ENCODE measurements around the gene BCL2L11.
"Not testable (repeated sequence)": the region's sequence is repeated elsewhere in the genome, so short reads cannot be mapped to it uniquely, and the experiment has no call there.

The BCL2L11 gene, protein sequence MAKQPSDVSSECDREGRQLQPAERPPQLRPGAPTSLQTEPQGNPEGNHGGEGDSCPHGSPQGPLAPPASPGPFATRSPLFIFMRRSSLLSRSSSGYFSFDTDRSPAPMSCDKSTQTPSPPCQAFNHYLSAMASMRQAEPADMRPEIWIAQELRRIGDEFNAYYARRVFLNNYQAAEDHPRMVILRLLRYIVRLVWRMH

DNA sequence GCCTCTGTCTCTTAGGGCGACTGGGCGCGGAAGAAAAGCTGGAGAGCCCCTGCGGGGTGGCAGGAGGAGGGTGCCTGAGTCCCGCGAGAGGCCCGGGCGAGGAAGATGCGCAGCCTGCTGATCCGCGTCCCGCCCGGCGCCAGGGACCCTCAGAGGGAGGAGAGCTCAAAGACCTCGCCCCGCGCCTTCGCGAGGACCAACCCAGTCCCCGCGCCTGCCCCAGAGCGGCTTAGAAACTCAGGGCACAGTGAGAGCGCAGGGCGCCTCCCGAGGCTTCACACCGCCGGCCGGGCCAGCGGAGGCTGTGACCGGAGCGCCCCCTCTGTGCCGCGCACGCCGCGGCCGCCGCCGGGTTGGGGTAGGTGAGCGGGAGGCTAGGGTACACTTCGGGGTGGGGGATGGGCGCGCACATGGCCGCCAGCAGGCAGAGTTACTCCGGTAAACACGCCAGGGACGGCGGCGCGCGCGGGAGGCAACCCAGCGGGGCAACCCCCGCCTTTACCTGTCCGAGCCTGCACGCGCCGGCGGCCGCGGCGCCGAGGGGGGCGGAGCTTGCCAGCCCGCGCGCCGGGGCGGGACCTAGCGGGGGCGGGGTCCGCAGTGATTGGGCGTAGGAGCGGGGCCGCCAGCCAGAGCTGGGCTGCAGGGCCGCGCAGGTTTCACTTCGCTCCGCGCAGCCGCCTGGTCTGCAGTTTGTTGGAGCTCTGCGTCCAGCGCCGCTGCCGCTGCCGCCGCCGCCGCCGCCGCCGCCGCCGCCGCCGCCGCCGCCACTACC, at the start of gene BCL2L11:
Gene BCL2L11, plus strand, starts transcription at position 662 of the 775 bp plus-strand sequence. CDS start 2,832 bp downstream, outside the sequence.
- DNase-seq: peak; percentile 95

DNA sequence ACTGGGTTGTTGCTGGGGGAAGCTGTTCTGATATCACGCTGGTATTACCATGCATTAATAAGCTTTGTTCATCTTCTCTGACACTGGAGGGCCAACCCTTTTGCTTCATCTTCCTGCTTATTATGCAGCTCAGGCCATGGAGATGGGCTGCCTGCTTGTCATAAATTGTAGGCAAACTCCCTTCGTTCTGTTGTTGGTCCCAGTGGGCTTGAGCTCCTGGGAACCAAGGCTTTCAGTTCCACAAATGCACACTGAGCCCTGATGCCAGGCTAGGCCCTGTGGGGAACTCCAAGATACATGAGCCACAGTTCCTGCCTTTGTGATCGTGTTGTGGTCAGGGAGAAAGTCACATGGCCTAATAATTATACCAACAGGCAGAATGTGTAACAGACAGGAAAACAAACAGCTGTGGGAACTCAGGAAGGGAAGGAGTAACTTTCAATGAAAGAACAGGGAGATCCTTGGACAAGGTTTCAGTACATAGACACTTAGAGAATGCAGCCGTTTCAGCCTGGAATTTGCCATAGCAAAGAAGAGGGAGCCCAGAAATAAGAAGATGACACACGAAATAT, 49.0 kb upstream of the BCL2L11 start:
- DNase-seq: peak; percentile 5

DNA sequence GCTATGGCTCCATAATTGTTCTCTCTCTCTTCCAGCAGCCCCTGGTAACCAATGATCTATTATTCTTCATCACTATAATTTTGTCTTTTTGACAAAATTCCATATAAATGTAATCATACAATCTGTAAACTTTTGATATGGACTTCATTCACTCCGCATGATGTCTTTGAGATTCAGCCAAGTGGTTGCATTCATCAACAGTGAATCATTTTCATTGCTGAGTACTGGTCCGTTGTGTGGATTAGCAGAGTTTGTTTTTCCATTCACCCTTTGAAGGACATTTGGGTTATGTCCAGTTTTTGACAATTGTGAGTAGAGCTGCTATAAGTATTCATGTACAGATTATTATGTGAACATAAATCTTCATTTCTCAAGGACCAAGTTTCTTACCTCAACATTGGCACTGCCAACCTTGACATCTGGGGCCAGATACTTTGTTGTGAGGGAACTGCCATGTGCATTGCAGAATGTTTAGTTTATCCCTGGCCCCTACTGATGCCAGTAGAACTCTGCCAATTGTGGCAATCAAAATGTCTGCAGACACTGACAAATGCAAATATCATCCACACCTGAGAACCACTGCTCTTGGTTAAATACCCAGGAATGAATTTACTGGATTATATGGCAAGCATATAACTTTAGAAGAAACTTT, 48.4 kb upstream of the BCL2L11 start:
- DNase-seq: no peak

DNA sequence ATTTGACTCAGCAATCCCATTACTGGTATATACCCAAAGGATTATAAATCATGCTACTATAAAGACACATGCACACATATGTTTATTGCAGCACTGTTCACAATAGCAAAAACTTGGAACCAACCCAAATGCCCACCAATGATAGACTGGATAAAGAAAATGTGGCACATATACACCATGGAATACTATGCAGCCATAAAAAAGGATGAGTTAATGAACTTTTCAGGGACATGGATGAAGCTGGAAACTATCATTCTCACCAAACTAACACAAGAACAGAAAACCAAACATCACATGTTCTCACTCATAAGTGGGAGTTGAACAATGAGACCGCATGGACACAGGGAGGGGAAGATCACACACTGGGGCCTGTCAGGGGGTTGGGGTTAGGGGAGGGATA, 38.1 kb upstream of the BCL2L11 start:
- not testable (repeated sequence) for DNase-seq

DNA sequence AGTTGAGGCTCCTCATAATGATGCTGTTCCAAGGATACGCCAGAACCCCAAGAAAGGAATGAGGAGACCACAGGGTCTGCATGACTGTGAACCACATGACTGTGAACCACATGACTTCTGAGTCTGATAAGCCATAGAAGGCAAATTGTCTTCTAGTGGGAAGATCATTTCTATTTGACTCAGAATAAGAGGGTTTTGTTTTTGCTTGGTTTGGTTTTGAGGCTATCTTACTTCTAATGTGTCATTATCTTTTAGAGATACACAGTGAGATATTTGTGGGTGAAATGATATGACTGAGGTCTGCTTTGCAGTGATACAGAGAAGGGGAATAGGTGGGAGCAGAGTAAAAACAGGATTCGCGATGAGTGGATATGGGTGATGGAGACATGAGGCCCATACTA, 28.9 kb upstream of the BCL2L11 start:
- DNase-seq: no peak

DNA sequence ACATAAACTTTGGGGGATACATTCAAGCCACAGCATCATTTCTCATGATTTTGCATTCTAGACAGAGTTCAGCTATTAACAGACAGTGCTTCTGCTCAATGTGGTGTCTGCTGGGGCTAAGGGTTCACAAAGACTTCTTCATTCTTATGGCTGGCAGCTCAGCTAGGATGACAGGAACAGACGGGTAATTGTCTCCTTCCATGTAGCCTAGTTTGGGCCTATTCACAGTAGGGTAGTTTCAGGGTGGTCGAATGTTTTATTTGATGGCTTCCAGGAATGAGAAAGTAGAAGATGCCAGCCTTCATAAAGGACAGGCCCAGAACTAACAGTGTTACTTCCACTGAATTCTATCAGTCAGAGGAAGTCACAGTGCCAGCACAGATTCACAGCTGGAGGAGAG, 26.0 kb upstream of the BCL2L11 start:
- DNase-seq: no peak

DNA sequence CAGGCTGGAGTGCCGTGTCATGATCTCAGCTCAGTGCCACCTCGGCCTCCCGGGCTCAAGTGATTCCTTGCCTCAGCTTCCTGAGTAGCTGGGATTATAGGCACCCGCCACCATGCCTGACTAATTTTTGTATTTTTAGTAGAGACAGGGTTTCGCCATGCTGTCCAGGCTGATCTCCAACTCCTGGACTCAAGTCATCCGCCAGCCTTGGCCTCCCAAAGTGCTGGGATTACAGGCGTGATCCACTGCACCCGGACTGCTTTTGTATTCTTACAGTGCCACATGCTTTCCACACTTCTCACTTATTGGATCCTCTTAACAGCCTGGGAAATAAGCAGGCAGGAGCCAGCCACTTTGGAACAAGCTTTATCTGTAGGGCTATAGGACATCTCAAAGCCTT, 25.3 kb upstream of the BCL2L11 start:
- no peak for DNase-seq

DNA sequence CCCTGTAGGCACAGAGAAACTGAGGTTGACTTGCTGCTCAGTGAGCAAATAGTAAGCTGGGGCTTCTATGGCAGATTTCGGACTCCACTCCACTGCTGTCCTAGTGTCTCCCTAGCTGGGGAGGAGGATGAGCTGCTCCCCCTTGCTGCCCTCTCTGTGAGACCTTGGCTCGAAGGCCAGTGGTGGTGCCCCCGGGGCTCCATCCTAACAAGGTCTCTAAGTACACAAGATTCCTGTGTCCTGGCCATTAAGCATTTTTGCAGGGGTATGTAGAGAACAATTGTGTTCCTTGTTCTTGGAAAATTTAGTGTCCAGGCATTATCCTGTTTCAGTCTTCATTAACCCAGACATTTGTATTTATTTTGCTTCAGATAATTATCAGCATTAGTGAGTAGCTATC, 21.3 kb upstream of the BCL2L11 start:
- no peak for DNase-seq

DNA sequence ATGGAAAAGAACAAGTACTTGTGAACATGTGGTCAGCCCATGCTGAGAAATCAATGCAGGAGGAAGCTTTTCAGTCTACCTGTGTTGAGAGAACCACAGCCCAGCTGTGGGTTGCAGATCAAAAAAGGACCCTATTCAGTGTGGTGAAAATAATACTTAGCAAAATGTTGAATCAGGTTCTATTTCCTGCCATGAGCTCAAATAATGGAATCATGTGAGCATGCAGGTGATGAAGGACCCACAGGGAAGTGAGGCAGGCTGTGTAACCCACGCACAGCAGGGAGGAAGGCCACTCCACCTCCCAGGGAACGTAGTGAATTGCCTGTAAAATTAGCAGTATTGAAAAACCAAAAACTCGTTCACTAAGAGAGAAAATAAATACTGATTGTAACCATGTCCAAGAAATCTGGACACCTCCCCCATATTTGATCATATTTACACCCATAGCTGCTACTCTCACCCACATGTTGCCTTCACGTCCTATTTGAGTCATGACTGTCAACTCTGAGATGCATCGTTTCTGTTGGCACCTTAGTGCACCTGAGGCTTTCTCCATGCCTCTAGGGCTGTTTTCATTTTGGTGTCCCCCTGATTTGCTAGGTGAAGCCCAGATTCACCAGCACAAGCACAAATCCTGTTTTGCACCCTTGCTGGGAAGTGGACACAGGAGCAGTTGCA, 20.5 kb upstream of the BCL2L11 start:
- peak; percentile 59 for DNase-seq

DNA sequence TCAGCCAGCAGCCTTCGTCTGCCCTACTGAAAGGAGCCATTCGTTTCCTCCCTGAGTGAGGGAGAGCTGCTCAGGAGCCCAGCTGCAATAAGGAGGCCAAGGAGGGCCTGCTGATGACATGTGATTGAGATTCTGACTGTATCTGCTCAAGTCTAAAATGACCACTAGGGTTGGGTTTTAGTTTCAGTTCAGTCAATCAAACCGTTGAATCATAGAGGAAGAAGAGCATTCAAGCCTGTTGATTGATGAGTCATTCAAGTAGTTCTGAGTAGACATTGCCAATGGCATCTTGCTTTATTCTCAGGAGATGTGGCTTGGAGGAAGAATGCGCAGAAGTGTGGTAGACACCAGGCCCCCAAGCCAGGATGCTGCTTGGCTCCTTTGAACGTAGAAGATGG, 19.9 kb upstream of the BCL2L11 start:
- DNase-seq: no peak

DNA sequence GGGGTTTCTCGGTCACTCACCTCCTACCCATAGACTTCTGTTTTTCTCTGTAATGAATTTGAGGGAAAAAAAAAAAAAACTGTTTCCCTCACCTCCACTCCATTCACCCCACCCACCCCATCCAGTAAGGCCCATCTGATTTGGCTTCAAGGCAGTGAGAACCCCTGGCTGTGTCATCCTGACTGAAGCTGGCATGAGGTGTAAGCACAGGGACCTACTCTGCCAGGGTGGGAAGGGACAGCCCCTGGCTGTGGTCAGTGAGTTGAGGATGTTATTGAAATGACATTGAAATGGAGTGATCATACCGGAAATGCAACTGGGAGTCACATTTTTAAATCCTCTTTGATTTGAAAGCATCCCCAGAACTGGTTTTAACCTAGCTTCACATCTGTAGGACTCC, 19.1 kb upstream of the BCL2L11 start:
- no peak for DNase-seq

DNA sequence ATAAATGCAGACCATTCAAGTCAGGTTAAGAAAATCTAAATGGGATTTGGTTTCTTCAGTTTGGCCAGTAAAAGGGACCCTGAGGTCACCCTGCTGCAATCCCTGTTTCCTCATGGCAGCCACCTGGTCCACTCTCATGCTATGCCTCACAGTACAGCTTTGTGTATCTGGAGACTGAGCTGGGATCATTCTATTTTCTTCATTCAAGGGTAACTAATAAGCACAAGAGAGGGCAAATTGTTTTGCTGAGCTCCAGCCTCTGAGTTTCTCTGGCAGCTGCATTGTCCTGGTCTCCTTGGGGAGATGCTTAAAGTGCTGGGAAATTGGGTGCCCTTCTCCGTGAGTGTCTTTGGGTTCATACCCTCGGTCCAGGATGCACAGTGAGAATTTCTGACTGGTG, 18.5 kb upstream of the BCL2L11 start:
- DNase-seq: no peak

DNA sequence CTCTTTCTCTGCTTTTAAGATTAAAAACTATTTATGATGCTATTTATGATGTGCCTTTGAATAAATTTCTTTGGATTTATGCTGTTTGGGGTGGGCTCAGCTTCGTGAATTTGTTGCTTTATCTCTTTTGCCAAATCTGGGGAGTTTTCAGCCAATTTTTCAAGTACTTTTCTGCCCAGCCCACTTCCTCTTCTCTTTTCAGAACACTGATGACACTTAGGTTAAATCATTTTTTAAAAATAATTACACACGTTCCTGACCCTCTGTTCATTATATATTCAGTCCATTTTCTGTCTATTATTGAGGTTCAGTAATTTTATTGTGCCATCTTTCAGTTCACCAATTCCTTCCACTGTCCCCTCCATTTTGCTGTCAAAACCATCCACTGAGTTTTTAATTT, 14.8 kb upstream of the BCL2L11 start:
- no peak for DNase-seq

DNA sequence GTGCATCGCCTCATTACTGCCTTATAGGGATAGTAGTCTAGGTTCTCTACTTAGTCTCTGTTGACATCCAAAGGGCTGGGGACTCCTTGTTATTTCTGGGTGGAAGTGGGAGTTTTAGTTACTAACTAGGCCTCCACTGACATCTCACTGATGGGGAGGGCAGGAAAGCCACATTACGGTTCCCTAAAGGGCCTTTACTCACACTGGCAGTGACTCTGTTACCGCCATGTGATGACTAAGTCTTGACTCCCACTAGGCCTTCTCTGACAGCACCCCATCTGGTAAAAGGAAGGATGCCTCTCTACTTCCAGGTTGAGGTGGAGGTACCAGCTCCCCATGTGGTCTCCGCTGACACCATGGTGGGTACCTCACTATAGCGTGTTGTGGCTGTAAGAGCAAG, 14.0 kb upstream of the BCL2L11 start:
- DNase-seq: no peak

DNA sequence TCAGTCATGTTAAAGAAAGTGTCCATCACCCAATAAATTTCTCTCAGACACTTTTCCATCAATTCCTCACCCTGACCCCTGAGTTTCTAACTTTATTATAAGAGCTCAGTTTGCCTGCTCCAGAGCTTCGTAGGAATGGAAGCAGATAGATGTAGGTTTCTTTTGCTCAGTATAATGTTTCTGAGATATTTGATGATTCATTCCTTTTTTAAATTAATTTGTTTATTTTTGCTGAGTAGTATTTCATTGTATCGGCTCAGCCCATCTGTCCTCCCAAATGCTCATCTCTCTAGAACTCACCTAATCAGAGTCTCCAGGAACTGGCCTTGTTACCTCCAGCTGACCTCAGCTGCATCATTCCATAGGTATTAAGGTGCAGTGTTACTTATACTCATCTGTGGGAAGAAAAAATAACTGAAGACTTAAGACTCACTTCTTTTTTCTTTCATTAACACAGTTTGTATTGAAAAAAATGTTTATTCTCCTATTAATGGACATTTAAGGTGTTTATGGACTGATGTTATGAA, 11.9 kb upstream of the BCL2L11 start:
- no peak for DNase-seq

DNA sequence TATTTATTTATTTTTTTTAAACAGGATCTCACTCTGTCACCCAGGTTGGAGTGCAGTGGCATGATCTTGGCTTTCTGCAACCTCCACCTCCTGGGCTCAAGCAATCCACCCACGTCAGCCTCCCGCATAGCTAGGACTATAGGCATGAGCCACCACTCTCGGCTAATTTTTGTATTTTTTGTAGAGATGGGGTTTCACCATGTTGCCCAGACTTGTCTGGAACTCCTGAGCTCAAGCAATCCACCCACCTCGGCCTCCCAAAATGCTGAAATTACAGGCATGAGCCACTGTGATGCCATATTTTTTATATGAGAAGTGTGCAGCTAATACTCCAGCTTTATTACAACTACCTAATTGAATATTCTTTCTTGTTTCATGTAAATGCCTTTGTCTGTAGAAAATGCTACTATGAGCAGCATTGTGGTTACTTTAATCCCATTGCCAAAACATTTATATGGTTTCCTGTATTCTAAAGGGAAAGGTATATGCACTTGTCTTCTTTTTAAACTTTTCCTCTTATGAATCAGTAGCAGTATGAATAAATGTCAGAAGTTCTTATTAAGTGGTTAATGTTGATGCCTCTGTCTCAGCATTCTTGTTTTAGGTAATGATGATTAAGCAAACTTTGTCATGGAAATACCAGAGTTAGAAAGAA, 9.5 kb upstream of the BCL2L11 start:
- DNase-seq: no peak

DNA sequence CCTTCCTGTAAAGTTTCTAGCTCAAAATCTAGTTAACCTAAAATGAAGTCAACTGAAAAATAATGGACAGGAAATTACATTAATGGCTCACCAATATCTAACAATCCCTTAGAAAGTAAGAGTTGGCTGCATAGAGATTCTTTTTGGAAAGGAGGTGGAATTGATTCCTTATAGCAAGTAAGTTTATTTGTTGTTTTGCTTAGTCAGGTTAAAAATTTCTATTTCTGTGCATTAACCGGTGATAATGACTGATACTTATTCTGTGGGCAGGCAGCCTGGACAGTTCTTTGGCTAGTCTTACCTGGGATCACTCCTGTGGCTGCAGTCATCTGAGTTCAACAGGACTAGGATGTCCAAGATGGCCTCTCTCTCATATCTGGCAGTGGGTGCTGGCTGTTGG, 6.9 kb upstream of the BCL2L11 start:
- no peak for DNase-seq

DNA sequence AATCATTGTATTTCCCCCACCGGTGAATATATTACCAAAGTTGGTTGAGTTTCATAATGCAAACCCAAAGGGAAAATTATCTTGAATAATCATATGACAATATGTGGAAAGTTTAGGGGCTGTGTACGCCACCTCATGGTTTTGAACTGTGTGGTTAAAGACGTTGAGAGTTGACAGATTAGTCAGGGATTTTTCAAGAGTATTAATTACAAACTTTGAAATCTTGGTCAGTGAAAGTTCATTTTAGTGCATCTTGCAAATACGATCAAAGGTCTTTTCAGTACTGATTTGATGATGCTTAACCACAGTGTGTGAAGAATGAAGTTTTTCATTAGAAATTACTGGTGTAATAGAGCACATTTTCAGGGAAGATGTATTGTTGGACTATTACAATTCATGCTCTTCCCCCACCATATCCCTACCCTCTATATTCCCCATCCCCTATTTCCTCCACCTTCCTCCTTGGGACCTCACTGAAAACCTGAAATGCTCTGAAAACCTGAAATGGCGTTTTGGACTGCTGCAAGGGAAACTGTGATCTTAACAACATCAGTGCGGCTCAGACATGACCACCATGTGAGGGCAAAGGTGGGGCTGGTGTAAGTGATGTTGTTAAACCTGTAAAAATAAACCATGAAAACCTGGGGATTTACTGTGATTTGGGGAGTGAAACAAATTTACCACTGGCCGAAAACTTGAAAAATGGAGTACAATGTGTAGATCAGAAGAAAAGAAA, 4.5 kb upstream of the BCL2L11 start:
- no peak for DNase-seq

DNA sequence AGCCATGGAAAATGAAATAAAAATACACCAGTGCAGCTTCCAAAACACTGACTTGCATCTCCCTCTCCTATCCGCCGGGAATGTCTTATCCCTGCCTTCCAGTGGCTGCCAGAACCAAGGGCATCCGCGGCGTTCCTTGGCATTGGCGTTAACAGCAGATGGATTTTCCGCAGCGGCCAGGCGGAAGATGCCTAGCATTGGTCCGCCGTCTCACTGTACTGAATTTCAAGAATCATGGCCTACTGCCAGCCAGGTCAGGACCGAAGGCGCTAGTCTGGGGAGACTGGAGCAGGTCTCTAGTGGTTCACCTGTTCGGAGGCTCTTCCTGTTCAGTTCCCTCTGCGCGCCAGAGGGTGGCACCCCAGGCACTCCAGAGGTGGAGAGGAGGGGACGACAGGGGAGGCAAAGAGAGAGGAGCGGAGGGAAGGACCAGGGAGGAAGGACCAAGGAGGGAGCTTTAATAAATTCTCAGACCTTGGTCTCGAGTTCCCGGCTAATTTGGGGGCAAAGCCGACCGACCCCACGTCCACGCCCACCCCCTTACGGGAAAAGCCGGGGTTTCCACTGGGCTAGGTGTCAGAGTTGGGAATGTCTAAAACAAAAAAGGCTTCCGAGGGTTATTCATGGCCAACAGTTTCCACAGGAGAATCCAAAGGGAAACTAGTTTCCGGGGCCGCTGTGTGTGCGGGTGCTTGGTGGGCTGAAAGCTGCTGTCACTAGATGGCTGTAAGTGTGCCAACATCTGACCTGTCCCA, 3.7 kb upstream of the BCL2L11 start:
- DNase-seq: peak; percentile 66

DNA sequence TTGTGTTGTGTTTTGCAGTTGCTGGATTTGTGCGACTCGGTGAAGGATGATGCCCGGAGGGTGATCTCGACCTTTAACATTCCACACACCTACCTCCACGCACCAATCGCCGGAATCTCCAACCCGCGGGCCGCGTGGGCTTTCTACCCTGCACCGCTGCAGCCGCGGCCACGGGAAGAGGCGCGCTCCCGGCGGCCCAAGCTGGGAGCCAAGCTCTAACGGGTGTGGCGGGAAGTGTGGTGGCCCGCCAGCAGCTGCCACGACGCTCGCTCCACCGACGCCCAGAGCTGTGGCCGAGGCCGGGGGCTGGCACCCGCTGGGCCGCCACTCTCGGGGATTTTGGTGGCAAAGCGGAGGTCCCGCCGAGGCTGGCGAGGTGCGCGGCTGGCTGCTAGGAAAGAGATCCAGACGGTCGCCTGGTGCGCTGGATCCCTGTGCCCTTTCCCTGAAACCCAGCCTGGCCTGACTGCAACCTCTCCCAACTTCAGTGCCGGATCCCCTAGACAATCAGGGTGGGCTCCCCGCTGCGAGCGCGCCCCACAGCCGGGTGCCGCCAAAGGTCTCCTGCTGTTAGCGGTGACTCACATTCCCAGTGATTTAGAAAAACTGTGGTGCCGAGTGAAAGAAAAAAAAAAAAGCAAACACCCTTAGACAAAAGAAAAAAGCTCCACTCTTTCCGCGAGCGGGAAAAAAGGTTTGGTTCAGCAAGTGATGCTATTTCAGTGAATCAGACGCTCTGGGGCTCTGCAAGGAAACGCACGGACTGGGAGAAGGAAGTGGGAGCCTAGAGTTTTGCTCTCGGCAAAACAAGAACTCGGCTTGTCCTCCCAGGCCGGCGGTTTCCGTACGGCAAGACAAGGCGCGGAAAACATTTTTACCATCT, 2.9 kb upstream of the BCL2L11 start:
- DNase-seq: no peak
